ENCODE measurements around the gene TXNRD3.

GRCh38 chr3:126685493-126685892 lies 30.6 kb upstream of the TXNRD3 start:
- TF ChIP-seq, protein P1, sequence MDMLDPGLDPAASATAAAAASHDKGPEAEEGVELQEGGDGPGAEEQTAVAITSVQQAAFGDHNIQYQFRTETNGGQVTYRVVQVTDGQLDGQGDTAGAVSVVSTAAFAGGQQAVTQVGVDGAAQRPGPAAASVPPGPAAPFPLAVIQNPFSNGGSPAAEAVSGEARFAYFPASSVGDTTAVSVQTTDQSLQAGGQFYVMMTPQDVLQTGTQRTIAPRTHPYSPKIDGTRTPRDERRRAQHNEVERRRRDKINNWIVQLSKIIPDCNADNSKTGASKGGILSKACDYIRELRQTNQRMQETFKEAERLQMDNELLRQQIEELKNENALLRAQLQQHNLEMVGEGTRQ (CRISPR knock-in tag; IDR thresholded peaks at IDR 0.05): no peak
- TF ChIP-seq, protein P2, sequence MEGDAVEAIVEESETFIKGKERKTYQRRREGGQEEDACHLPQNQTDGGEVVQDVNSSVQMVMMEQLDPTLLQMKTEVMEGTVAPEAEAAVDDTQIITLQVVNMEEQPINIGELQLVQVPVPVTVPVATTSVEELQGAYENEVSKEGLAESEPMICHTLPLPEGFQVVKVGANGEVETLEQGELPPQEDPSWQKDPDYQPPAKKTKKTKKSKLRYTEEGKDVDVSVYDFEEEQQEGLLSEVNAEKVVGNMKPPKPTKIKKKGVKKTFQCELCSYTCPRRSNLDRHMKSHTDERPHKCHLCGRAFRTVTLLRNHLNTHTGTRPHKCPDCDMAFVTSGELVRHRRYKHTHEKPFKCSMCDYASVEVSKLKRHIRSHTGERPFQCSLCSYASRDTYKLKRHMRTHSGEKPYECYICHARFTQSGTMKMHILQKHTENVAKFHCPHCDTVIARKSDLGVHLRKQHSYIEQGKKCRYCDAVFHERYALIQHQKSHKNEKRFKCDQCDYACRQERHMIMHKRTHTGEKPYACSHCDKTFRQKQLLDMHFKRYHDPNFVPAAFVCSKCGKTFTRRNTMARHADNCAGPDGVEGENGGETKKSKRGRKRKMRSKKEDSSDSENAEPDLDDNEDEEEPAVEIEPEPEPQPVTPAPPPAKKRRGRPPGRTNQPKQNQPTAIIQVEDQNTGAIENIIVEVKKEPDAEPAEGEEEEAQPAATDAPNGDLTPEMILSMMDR (IDR thresholded peaks at IDR 0.05): no peak
- TF ChIP-seq AFF4 (CRISPR knock-in tag; IDR thresholded peaks at IDR 0.05; ENCODE audit: borderline replicate concordance): no peak
- TF ChIP-seq SMAD4 (CRISPR knock-in tag; IDR thresholded peaks at IDR 0.05): no peak
- no peak for TF ChIP-seq CREB1 (CRISPR knock-in tag; IDR thresholded peaks at IDR 0.05)
- no peak for TF ChIP-seq ZNF219 (CRISPR knock-in tag; IDR thresholded peaks at IDR 0.05; ENCODE audit: borderline replicate concordance)
- no peak for TF ChIP-seq ESRRA (CRISPR knock-in tag; IDR thresholded peaks at IDR 0.05; ENCODE audit: borderline replicate concordance)

Data from WTC11 (cell line).